Right lobe of liver (tissue), 4 donors: Measurements from ENCODE around the gene ACADSB.

Experiments used
- POLR2A ChIP-seq: fragments of 450-650 bp; IDR thresholded peaks from one replicate; pipeline ENCODE4 v1.6.1; 2017; ENCODE audit warnings: antibody characterized with exemption, mild to moderate bottlenecking
- TF ChIP-seq, protein P1 (sequence below), 4 donors: fragments of 200-600 bp in 3 of 4; fragments of 450-650 bp in 1 of 4; IDR thresholded peaks; one replicate each; pipeline versions ENCODE4 v1.5.1 to v1.8.0; 2016 to 2022; ENCODE audit warnings: antibody characterized with exemption in 4 of 4, mild to moderate bottlenecking in 2 of 4
- donor health status: DM: no; HTN: no; CAD: no.
- donor health status: DM: no; HTN: no; CAD: no.
- donor health status: DM: no; HTN: yes; CAD: no.

DNA sequence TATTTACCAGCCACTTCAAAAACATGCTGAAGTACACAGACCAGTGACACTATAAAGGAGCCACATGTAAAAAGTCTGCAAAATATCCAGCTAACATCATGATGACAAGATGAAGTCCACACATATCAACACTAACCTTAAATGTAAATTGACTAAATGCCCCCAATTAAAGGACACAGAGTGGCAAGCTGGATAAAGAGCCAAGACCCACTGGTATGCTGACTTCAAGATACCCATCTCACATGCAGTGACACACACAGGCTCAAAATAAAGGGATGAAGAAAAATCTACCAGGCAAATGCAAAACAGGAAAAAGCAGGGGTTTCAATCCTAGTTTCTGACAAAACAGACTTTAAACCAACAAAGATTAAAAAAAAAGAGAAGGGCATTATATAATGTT, 41.9 kb upstream of the ACADSB start:
- TF ChIP-seq POLR2A, result no peak
- TF ChIP-seq, protein P1, sequence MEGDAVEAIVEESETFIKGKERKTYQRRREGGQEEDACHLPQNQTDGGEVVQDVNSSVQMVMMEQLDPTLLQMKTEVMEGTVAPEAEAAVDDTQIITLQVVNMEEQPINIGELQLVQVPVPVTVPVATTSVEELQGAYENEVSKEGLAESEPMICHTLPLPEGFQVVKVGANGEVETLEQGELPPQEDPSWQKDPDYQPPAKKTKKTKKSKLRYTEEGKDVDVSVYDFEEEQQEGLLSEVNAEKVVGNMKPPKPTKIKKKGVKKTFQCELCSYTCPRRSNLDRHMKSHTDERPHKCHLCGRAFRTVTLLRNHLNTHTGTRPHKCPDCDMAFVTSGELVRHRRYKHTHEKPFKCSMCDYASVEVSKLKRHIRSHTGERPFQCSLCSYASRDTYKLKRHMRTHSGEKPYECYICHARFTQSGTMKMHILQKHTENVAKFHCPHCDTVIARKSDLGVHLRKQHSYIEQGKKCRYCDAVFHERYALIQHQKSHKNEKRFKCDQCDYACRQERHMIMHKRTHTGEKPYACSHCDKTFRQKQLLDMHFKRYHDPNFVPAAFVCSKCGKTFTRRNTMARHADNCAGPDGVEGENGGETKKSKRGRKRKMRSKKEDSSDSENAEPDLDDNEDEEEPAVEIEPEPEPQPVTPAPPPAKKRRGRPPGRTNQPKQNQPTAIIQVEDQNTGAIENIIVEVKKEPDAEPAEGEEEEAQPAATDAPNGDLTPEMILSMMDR (IDR thresholded peaks at IDR 0.05), result no peak
